K562 (cell line): ENCODE data around the gene KRT1. TPM values are rescaled to one million over a fixed set of nuclear protein-coding genes. Genes with fewer than 3 reads are reported as not detected.

Experiments
- CCNT2 ChIP-seq: IDR thresholded peaks from 2 replicates; pipeline ENCODE4 v1.6.1; 2011; ENCODE audit warnings: borderline replicate concordance, low read depth, mild to moderate bottlenecking, moderate library complexity, mixed read lengths, low read length; ENCODE audit not compliant: insufficient read length; ENCODE audit errors: extremely low read depth
- COPS2 ChIP-seq: fragments of 450-650 bp; conservative IDR thresholded peaks from 2 replicates; pipeline ENCODE4 v1.6.1; 2016; ENCODE audit warnings: mild to moderate bottlenecking, moderate library complexity
- ELF4 ChIP-seq: fragments of 450-650 bp; formaldehyde crosslinking; IDR thresholded peaks from 2 replicates; pipeline ENCODE4 v1.4.0; 2022; ENCODE audit warnings: missing genetic modification characterization
- ETV6 ChIP-seq, 3 experiments: fragments of 150-350 bp in 1 of 3; sonication (generic) in 1 of 3; formaldehyde crosslinking in 1 of 3; IDR thresholded peaks; 2 replicates each; pipeline versions ENCODE4 v1.6.1 to v1.8.0; 2014 to 2022; ENCODE audit warnings: borderline replicate concordance in 2 of 3, low read depth in 2 of 3, antibody characterized with exemption in 1 of 3, low read length in 1 of 3, mild to moderate bottlenecking in 1 of 3, missing genetic modification reagents in 1 of 3
- IRF2 ChIP-seq: sonication (generic); formaldehyde crosslinking; IDR thresholded peaks from 2 replicates; pipeline ENCODE4 v1.8.1; 2022; ENCODE audit warnings: mild to moderate bottlenecking, missing genetic modification reagents
- JUN ChIP-seq, 2 experiments: sonication (generic) in 1 of 2; formaldehyde crosslinking in 1 of 2; IDR thresholded peaks; 2 replicates each; pipeline versions ENCODE4 v1.6.1 to v1.8.0; 2012 to 2022; ENCODE audit warnings: borderline replicate concordance in 2 of 2, mild to moderate bottlenecking in 2 of 2, improper control_type of control experiment in 1 of 2, low read depth in 1 of 2, low read length in 1 of 2, missing genetic modification reagents in 1 of 2
- KDM1A ChIP-seq, 2 experiments: fragments of 450-650 bp; IDR thresholded peaks; 2 replicates each; pipeline ENCODE4 v1.6.1; 2016; ENCODE audit warnings: mild to moderate bottlenecking in 2 of 2
- MED1 ChIP-seq: sonication (generic); formaldehyde crosslinking; IDR thresholded peaks from 2 replicates; pipeline ENCODE4 v1.8.1; 2023; ENCODE audit warnings: missing genetic modification reagents, borderline replicate concordance
- NEUROD1 ChIP-seq: fragments of 150-350 bp; IDR thresholded peaks from 2 replicates; pipeline ENCODE4 v1.6.1; 2014; ENCODE audit warnings: borderline replicate concordance, low read length, low read depth; ENCODE audit not compliant: partially characterized antibody
- PHF20 ChIP-seq: fragments of 450-650 bp; IDR thresholded peaks from 2 replicates; pipeline ENCODE4 v1.6.1; 2018; ENCODE audit not compliant: partially characterized antibody
- ZNF121 ChIP-seq: sonication (generic); formaldehyde crosslinking; conservative IDR thresholded peaks from 2 replicates; pipeline ENCODE4 v1.8.0; 2022; ENCODE audit warnings: missing genetic modification reagents
- ZNF41 ChIP-seq: fragments of 250-450 bp; sonication (Bioruptor Pico); conservative IDR thresholded peaks from 2 replicates; pipeline ENCODE4 v1.4.0; 2020; ENCODE audit warnings: mild to moderate bottlenecking
- ZNF561 ChIP-seq: fragments of 450-650 bp; formaldehyde crosslinking; conservative IDR thresholded peaks from 2 replicates; pipeline ENCODE4 v1.4.0; 2020; ENCODE audit warnings: mild to moderate bottlenecking, moderate library complexity
- polyA plus RNA-seq, 8 experiments: library from polyadenylated mRNA; depleted of rRNA in 4 of 8; stranded (reverse) in 5 of 8; unstranded in 3 of 8; fragments of >200 nt; fragmentation: Nextera tagmentation in 2 of 8; fragmentation: Illumina TruSeq in 1 of 8; extraction: Ambion mirVana in 2 of 8; extraction: Trizol in 1 of 8; gene quantifications; 2 replicates each; pipeline versions ENCODE4 v1.2.1 to v1.2.3, GENCODE V29; 2011 to 2014; ENCODE audit warnings: inconsistent platforms in 1 of 8, missing spikeins in 1 of 8
- total RNA-seq, 7 experiments: library from RNA; depleted of rRNA in 6 of 7; stranded (reverse); fragments of >200 nt in 6 of 7; fragmentation: Illumina TruSeq in 2 of 7; extraction: Trizol in 2 of 7; gene quantifications; 2 replicates each; pipeline versions ENCODE4 v1.2.1 to v1.2.3, GENCODE V29; 2011 to 2021; ENCODE audit warnings: low replicate concordance in 1 of 7
- TF ChIP-seq, protein P1 (sequence below): sonication (generic); formaldehyde crosslinking; IDR thresholded peaks from 2 replicates; pipeline ENCODE4 v1.8.0; 2023; ENCODE audit warnings: missing genetic modification reagents, mild to moderate bottlenecking, borderline replicate concordance
- TF ChIP-seq, protein P2 (sequence below): IDR thresholded peaks from 2 replicates; pipeline ENCODE4 v1.6.1; 2012; ENCODE audit warnings: low read depth, low read length, improper control_type of control experiment, borderline replicate concordance
- TF ChIP-seq, protein P3 (sequence below): sonication (generic); formaldehyde crosslinking; IDR thresholded peaks from 2 replicates; pipeline ENCODE4 v1.5.0; 2020; ENCODE audit warnings: missing genetic modification reagents
- TF ChIP-seq, protein P4 (sequence below), 2 experiments: fragments of 200-800 bp in 1 of 2; sonication (Bioruptor generic) in 1 of 2; sonication (generic) in 1 of 2; formaldehyde crosslinking in 1 of 2; IDR thresholded peaks in 1 of 2; conservative IDR thresholded peaks in 1 of 2; 2 replicates each; pipeline versions ENCODE4 v1.5.0 to v1.6.1; 2016 to 2020; ENCODE audit warnings: missing compliant biosample characterization in 1 of 2, missing genetic modification characterization in 1 of 2, missing genetic modification reagents in 1 of 2

The KRT1 gene
- total and polyA plus RNA-seq, 9 of the 15 experiments (the other 6 are each of a cell fraction or from before 2014, with no cell fraction given), result 0.18 TPM; not detected in 8

GRCh38 chr12:52728374-52728773 is 48.2 kb upstream of the KRT1 start (continued):
- TF ChIP-seq, protein P1, sequence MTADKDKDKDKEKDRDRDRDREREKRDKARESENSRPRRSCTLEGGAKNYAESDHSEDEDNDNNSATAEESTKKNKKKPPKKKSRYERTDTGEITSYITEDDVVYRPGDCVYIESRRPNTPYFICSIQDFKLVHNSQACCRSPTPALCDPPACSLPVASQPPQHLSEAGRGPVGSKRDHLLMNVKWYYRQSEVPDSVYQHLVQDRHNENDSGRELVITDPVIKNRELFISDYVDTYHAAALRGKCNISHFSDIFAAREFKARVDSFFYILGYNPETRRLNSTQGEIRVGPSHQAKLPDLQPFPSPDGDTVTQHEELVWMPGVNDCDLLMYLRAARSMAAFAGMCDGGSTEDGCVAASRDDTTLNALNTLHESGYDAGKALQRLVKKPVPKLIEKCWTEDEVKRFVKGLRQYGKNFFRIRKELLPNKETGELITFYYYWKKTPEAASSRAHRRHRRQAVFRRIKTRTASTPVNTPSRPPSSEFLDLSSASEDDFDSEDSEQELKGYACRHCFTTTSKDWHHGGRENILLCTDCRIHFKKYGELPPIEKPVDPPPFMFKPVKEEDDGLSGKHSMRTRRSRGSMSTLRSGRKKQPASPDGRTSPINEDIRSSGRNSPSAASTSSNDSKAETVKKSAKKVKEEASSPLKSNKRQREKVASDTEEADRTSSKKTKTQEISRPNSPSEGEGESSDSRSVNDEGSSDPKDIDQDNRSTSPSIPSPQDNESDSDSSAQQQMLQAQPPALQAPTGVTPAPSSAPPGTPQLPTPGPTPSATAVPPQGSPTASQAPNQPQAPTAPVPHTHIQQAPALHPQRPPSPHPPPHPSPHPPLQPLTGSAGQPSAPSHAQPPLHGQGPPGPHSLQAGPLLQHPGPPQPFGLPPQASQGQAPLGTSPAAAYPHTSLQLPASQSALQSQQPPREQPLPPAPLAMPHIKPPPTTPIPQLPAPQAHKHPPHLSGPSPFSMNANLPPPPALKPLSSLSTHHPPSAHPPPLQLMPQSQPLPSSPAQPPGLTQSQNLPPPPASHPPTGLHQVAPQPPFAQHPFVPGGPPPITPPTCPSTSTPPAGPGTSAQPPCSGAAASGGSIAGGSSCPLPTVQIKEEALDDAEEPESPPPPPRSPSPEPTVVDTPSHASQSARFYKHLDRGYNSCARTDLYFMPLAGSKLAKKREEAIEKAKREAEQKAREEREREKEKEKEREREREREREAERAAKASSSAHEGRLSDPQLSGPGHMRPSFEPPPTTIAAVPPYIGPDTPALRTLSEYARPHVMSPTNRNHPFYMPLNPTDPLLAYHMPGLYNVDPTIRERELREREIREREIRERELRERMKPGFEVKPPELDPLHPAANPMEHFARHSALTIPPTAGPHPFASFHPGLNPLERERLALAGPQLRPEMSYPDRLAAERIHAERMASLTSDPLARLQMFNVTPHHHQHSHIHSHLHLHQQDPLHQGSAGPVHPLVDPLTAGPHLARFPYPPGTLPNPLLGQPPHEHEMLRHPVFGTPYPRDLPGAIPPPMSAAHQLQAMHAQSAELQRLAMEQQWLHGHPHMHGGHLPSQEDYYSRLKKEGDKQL, result no peak
- TF ChIP-seq ZNF561 (CRISPR knock-in tag) (no peak), ELF4 (CRISPR knock-in tag) (no peak), PHF20 (no peak), ETV6 (IDR thresholded peaks at IDR 0.05; ENCODE audit: borderline replicate concordance in 1 of 2, low read depth in 2 of 2, low read length in 1 of 2) (no peak), ETV6 (CRISPR knock-in tag; IDR thresholded peaks at IDR 0.05; ENCODE audit: borderline replicate concordance) (no peak), IRF2 (CRISPR knock-in tag) (no peak), CCNT2 (no peak), JUN (IDR thresholded peaks at IDR 0.05; ENCODE audit: borderline replicate concordance, low read depth, low read length) (no peak), JUN (CRISPR knock-in tag; IDR thresholded peaks at IDR 0.05; ENCODE audit: borderline replicate concordance) (no peak), KDM1A (IDR thresholded peaks at IDR 0.05) (no peak), ZNF41 (CRISPR knock-in tag) (no peak), MED1 (CRISPR knock-in tag) (no peak), COPS2 (no peak), NEUROD1 (no peak), ZNF121 (CRISPR knock-in tag) (no peak)
- TF ChIP-seq, protein P2, sequence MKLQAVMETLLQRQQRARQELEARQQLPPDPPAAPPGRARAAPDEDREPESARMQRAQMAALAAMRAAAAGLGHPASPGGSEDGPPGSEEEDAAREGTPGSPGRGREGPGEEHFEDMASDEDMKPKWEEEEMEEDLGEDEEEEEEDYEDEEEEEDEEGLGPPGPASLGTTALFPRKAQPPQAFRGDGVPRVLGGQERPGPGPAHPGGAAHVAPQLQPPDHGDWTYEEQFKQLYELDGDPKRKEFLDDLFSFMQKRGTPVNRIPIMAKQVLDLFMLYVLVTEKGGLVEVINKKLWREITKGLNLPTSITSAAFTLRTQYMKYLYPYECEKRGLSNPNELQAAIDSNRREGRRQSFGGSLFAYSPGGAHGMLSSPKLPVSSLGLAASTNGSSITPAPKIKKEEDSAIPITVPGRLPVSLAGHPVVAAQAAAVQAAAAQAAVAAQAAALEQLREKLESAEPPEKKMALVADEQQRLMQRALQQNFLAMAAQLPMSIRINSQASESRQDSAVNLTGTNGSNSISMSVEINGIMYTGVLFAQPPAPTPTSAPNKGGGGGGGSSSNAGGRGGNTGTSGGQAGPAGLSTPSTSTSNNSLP, result no peak
- TF ChIP-seq, protein P3, sequence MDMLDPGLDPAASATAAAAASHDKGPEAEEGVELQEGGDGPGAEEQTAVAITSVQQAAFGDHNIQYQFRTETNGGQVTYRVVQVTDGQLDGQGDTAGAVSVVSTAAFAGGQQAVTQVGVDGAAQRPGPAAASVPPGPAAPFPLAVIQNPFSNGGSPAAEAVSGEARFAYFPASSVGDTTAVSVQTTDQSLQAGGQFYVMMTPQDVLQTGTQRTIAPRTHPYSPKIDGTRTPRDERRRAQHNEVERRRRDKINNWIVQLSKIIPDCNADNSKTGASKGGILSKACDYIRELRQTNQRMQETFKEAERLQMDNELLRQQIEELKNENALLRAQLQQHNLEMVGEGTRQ (CRISPR knock-in tag), result no peak
- TF ChIP-seq, protein P4, sequence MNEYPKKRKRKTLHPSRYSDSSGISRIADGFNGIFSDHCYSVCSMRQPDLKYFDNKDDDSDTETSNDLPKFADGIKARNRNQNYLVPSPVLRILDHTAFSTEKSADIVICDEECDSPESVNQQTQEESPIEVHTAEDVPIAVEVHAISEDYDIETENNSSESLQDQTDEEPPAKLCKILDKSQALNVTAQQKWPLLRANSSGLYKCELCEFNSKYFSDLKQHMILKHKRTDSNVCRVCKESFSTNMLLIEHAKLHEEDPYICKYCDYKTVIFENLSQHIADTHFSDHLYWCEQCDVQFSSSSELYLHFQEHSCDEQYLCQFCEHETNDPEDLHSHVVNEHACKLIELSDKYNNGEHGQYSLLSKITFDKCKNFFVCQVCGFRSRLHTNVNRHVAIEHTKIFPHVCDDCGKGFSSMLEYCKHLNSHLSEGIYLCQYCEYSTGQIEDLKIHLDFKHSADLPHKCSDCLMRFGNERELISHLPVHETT (CRISPR knock-in tag; conservative IDR thresholded peaks at IDR 0.05 in 1 of 2, IDR thresholded peaks at IDR 0.05 in 1 of 2), result no peak
